ENCODE results near the gene HDLBP.
"Not testable (repeated sequence)": the region's sequence is repeated elsewhere in the genome, so short reads cannot be mapped to it uniquely, and the experiment has no call there.

HDLBP gene

DNA sequence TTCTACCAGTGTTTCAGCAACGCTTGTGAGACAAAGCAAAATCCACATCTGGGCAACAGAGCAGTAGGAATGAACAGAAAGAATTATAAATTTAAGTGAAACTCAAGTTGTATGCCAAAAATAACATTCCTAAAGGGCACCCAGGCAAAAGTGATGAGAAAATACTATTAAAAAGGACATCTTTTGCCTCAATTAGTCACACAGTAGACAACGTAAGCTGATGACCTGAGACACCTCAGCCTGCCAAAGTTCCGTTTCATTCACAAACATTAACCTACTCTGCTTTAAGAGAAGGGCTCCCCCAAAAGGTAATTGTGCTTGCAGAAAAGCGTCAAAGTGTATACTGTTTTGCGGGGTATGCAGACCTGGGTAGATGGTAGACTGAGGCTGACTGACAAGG is 7.2 kb downstream of the HDLBP start:
- DNase-seq (ENCODE audit: low spot score): no peak

DNA sequence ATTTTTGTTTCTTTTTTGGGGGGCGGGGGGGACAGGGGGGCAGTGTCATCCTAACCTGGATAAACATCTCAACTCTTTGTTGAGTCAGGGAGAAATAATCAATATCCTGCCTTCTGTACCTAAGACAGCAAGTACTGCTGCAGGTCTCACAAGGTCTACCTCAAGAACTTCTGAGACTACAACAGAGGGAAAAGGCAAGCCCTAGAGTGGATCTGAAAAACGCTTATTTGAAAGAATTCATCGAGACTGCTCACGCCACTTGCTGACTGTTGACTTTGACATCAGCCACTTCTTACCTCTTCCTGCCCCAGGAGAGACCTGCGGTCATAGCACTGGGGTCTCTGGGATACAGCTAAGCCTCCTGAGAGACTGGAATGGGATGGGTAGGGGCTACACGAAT is 8.4 kb downstream of the HDLBP start:
- no peak for DNase-seq (ENCODE audit: low spot score)

DNA sequence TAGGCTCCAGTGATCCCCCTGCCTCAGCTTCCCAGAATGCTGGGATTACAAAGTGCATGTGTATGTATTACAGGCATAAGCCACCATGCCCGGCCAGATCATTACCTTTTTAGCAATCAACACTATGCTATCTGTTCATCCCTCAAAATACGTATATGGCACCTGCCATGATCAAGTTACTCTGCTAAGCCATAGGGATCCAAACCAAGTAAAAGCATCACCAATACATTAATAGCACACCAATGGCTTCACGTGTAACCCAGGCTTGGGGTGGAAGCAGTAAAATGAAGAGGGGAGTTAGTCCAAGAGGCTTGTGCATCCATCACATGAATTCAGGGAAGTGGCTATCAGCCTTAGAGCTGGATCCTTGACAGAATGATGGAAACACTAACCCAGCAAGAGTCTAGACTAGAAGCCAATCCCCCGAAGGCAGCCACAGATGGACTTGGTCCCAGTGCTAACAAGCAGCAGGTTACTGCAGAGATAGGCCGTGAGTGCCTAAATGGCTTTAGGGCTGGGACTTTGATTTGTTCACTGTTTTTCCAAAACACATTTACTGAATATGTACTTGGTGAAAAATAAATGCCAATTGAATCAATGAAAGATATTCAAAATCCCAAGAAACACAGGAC is 11.3 kb downstream of the HDLBP start:
- no peak for DNase-seq (ENCODE audit: low spot score)

DNA sequence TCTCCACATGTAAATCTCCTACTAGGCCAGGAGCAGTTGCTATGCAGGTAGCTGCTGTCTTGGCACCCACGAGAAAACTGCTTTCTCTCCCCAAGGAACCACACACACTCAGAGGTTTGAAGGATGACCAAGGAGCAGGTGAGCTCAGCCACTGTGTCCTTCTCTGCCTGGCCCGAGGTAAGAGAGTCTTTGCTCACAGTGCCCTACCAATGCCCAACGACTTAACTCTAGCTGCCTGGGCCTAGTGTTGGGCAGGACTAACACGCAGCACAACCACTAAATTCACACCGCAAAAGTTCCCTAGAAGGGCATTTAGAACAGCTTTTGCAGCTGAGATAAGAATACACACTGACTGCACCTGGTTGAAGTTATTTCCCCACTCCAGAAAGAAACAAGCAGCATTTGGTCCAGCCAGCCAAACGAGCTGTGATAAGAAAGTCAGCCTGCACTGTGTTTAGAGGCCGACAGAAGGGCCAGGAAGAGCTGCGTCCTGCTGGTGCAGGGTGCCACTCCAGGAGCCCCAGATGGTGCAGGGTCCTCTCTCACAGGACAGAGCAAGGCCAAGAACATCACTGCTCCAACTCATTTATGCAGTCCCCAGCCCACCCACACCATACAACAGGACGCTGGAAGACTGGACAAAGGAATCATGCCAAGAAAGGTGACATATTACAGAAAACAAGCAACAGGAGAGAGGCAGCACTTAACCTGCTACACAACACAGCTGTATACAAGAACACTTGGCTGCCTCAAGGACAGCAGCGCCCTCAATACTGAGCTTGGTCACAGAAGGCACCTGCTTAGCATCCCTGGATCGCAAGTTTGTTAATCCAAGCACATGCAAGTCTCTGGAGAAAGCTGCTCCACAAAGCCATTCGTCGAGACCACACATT is 12.5 kb downstream of the HDLBP start:
- DNase-seq (ENCODE audit: low spot score): no peak

DNA sequence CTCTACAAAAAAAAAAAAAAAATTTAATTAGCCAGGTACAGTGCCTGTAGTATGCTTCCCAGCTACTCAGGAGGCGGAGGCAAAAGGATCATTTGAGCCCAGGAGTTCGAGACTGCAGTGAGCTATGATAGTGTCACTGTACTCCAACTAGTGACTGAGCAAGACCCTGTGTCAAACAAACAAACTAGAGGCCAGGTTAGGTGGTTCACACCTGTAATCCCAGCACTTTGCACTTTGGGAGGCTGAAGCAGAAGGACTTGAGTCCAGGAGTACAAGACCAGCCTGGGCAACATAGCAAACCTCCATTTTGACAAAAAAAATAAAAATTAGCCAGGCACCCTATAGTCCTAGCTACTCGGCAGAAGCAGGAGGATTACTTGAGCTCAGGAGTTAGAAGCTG is 13.4 kb downstream of the HDLBP start:
- DNase-seq (ENCODE audit: low spot score): no peak

DNA sequence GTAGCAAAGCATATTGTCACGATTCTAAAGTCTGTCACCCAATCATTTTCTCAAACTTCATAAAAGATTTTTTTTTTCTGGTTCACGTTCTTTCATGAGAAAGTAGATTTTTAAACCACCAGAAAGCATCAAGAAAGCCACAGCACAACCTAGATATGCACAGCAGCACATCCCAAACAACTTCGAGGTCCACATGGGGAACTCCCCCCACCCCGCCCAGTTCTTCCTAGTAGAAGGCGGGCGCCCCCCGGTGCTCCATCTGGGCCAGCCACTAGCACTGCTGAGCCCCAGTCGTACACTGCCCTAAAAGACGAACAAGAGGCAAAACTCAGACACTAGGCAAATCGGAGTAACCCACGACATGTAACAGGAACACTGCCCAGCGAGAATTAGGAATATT is 15.5 kb downstream of the HDLBP start:
- no peak for DNase-seq (ENCODE audit: low spot score)

DNA sequence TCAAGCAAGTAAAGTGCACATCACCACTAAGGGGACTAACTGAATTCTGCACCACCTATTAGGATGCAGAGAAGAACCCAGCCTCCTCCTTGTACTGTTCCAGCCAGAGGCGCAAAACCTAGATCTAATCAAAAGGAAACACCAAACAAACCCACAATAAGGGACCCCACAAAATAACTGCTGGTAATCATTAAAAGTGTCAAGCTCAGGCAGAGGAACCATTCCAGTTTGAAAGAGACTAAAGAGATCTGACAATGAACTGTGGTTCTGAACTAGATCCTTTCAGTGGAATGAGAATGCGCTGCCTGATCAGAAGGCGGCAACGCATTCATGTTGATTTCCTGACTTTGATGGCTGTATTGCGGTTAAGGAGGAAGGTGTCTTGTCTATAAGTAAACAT is 16.8 kb downstream of the HDLBP start:
- no peak for DNase-seq (ENCODE audit: low spot score)

DNA sequence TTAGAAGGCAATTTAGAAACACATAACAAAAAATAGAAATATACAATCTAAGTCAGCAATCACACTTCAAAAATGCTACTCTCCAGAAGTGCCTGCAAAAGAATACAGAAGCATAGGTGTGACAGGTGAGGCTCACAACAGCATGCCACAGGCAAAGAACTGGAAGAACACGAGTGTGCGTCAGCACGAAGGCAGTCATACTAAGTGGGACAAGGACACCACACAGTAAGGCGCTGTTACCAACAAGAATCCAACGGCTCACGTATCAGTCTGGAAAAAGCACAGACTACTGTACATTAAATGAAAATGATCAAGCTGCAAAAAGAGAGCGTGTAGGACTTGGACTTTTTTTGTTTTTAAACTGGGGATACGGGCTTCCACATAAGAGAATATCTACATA is 18.7 kb downstream of the HDLBP start:
- no peak for DNase-seq (ENCODE audit: low spot score)

DNA sequence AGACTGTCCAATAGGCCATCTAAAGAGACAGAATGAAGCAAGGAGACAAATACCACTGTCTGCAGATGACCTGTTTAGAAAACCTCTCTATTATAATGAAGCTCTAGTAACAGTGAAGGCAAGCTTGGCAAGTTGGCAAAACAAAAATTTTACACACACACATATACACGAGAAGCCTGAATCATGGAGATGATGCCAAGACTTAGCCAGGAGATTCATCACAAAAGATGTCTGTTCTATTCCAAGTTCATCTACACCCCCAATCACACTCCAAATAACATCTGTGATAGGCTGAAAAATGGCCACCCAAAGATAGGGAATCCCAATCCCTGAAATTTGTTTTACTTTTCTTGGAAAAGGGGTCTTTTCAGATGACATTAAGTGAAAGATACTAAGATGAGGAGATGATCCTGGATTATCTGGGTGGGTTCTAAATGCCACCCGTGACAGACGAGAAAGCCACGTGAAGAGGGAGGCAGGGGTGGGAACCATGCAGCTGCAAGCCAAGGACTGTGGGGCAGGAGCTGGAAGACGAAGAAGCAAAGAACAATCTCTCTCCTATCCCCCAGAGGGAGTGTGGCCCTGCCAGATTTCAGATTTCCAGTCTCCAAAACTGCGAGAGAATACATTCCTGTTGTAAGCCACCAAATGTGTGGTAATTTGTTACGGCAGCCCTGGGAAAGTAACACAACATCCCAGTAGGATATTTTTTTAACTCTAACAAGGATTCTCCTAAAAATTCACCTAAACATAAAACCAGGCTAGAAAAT is 20.0 kb downstream of the HDLBP start:
- DNase-seq (ENCODE audit: low spot score): no peak

DNA sequence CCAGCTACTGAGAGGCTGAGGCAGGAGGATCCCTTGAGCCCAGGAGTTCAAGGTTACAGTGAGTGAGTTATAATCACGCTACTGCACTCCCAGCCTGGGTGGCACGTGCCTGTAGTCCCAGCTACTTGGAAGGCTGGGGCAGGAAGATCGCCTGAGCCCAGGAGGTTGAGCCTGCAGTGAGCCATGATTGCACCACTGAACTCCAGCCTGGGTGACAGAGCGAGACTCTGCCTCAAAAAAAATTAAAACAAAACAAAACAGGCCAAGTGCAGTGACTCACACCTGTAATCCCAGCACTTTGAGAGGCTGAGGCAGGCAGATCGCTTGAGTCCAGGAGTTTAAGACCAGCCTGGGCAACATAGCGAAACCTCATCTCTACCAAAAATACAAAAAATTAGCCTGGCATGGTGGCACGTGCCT is 22.1 kb downstream of the HDLBP start:
- DNase-seq (ENCODE audit: low spot score): not testable (repeated sequence)

DNA sequence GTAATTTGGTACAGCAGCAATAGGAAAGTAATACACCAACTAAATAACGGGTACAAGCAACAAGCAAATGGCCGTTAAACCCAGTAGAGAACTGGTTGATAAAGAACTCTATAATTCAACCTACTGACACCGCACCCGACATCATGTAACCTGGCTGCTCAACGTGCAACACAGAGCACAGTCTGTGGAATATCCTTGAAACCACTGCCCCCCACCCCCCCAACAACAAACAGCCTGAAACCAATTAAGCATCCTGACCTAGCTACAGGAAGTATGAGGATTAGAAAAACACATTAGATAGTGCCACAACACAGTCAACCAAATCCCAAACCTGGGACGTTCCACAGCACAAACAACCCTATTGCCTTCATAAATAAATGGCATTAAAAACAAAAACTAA is 23.5 kb downstream of the HDLBP start:
- no peak for DNase-seq (ENCODE audit: low spot score)

DNA sequence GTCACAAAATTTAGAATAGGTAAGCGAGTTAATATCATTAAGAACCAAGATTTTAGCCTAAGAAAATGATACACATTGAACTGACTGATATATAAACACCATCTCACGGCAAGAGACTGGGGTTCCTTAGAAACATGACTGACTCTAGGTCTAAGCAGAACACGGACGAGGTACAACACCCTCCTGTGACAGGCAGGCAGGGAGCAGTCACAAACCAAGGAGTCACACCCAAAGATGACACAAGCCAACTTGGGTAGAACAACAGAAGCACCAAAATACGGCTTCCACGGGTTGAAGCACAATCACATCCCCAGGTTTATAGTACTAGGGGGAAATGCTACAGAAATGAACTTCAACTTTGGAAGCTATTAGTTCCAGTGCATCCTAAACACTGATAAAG is 24.3 kb downstream of the HDLBP start:
- DNase-seq (ENCODE audit: low spot score): no peak

DNA sequence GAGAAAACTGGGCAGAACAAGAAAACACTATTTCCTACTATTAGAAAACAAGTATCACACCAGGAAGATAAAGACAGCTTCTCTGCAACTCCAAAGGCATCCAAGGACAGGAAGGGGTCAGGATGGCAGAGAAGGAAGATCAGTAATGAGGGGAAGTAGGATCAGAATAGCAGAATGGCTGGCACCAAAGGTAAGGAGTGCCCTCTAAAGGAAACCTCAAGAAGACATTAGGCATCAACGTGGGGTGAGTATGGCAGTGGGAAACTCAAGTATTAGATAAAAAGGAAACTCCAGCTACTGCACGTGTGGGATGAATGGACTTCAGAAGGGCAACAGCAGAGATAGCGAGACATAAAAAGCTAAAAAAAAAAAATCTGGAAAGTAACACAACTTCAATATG is 25.9 kb downstream of the HDLBP start:
- DNase-seq (ENCODE audit: low spot score): no peak

DNA sequence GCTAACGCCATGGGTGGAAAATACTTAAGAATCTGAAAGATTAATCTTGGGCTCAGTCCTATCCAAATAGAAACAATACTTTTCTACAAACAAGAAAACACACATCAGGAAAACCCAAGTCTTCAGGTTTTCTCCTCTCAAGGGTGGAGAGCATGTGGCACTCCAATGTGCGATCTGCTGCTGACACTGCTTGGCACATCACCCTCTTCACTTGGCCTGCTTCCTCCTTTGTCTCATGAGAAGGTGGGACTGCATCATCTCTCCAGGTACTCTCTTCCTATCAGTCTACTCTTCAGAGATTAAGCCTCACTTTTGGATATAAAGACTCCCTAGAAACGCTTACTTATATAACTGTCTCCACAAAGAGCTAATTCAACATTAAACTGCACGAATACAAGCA is 26.4 kb downstream of the HDLBP start:
- DNase-seq (ENCODE audit: low spot score): no peak

DNA sequence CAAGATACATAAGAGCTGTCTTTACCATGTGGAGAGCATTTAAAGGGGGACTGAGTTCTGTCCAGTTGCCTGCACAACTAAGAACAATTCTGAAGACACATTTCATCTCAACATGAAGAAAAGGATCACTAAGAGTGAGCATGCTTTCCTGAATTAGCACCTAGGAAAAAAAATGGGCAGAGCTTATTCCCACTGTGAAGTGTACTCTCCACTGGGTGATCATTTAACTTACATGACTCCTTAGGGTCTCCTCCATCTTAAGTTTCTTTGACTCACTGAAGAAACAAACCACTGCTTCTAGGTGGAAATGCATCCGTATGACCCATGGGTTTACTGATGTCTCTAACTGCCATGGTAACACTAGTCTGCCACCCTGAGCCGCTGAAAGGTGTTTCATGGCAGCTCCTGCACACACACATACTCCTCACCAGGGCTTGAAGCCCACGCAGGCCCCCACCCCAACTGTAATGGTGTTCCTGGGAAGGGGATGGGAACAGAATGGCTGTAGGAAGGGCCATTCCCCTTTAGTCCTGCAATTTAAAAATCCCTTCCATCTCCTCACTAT is 27.1 kb downstream of the HDLBP start:
- no peak for DNase-seq (ENCODE audit: low spot score)

DNA sequence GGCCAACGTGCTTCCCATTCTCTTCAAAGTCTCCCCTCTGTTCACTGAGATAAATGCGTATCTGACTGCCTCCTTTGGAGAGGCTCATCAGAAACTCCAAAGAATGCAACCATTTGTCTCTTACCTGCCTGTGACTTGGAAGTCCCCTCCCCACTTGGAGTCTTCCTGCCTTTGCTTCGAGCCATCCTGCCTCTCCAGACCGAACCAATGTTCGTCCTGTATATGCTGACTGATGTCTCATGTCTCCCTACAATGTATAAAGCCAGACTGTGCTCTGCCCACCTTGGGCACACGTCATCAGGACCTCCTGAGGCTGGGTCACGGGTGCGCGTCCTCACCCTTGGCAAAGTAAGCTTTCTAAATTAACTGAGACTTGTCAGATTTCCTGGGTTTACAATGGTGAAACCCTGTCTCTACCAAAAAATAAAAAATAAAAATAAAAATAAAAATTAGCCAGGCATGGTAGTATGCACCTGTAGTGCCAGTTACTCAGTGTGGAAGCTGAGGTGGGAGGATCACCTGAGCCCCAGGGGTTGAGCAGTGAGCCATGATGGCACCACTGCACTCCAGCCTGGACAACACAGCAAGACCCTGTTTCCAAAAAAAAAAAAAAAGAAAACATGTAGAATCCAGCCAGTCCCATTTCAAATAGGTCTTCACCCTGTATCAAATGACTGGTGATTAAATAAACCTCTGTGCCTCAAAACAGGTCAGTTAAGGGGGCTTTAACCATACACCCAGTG is 29.0 kb downstream of the HDLBP start:
- no peak for DNase-seq (ENCODE audit: low spot score)

DNA sequence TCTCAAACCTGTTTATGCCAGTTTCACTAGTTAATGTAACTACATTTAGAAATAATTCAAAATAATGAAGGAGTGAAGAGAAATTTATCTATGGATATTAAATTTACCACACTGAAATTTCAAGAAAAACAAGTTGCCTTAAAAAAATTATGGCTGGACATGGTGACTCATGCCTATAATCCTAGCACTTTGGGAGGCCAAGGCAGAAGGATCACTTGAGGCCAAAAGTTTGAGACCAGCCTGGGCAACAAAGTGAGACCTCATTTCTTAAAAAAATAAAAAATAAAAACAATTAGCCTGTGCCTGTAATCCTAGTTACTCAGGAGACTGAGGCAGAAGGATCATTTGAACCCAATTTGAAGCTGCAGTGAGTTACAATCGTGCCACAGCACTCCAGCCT is 29.9 kb downstream of the HDLBP start:
- DNase-seq (ENCODE audit: low spot score): no peak

DNA sequence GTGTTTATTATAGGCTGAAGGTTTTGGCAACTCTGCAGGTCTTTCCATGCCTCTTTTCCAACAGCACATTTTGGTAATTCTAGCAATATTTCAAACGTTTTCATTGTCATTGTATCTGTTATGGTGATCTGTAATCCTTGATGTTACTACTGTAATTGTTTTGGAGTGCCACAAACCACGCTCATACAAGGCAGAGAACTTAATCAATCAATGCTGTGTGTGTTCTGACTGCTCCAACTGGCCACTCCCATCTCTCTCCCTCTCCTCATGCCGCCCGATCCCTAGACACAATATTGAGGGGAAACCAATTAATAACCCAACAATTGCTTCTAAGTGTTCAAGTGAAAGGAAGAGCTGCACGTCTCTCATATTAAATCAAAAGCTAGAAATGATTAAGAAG is 32.9 kb downstream of the HDLBP start:
- no peak for DNase-seq (ENCODE audit: low spot score)

DNA sequence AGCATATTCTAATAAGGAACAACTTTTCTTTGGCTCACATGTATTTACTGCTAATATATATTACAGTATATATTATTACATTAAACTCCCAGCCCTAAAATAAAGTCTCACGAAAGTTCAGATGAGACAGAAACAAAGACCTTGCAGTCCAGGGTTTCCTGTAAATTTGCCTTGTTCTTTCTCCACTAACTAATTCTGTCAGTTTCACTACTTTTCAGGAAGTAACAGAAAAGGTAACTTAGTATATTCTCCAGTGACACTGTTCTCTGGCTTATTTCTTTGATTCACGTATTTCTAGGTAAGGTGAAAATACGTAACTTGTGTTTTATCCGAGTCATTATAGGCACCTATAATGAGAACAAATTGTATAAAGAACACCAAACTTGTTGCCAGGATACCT is 35.2 kb downstream of the HDLBP start:
- no peak for DNase-seq (ENCODE audit: low spot score)

DNA sequence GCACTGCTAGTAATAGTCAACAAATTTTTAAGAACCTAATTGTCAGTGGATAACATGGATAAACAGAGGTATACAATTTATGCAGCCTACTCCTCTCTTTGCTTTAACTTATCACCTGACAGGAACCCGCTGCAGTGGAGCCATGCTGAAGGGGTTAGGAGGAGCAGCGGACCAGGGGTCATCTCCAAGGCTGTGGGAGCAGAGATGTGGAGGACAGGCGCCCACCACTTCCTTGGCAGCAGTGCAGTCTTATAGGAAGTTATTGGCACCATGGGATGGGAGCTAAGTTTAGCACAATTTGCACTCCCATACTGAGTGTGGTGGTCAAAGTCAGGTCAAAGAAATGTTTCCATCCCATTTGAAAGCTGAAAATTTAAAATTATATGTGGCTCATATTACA is 35.6 kb downstream of the HDLBP start:
- no peak for DNase-seq (ENCODE audit: low spot score)

DNA sequence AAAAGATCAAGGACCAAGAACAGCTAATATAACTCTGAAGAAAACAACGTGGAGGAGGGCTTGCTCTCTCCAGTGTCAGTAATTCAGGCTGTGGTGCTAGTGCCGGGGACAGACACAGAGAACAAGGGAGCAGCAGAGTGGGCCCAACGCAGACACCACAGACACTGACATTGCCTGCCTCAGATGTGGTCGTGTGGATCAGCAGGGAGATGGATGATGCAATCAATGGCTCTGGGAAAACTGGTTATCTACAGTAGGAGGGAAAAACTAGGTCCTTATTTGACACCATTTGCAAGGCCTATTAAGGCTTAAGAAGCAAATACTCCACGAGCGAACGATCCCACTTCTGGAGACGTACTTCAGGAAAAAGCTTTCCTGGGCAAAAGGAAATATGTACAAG is 36.1 kb downstream of the HDLBP start:
- DNase-seq (ENCODE audit: low spot score): no peak

DNA sequence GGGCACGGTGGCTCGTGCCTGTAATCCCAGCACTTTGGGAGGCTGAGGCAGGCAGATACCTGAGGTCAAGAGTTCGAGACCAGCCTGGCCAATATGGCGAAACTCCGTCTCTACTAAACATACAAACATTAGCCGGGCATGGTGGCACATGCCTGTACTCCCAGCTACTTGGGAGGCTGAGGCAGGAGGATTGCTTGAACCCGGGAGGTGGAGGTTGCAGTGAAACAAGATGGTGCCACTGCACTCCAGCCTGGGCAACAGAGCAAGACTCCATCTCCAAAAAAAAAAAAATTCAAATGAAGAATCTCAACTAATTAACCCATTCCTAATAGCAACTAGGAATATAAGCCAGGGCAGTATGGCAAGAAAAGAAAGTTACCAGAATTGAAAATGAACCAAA is 37.2 kb downstream of the HDLBP start:
- not testable (repeated sequence) for DNase-seq (ENCODE audit: low spot score)

All from iPS-NIHi11 (cell line).